Glutamatergic neuron (in vitro differentiated cells): ENCODE measurements around the gene ANKRD2. TPM values are rescaled to one million over a fixed set of nuclear protein-coding genes. Genes with fewer than 3 reads are reported as not detected.

Source experiments
- DNase-seq: peaks from one replicate; pipeline ENCODE4 v3.0.0; 2022
- H3K27ac Mint-ChIP-seq: one replicate; pipeline ENCODE4 v1.8.0; 2020; ENCODE audit warnings: mild to moderate bottlenecking, mixed read lengths, inconsistent platforms; ENCODE audit not compliant: unreplicated experiment
- H3K27me3 Mint-ChIP-seq: one replicate; pipeline ENCODE4 v1.8.0; 2020; ENCODE audit warnings: mild to moderate bottlenecking, moderate library complexity, mixed read lengths, inconsistent platforms; ENCODE audit not compliant: unreplicated experiment
- H3K36me3 Mint-ChIP-seq: one replicate; pipeline ENCODE4 v1.8.0; 2020; ENCODE audit warnings: mild to moderate bottlenecking, mixed read lengths, inconsistent platforms; ENCODE audit not compliant: unreplicated experiment
- H3K4me1 Mint-ChIP-seq: one replicate; pipeline ENCODE4 v1.8.0; 2020; ENCODE audit warnings: mild to moderate bottlenecking, low read depth, mixed read lengths, inconsistent platforms; ENCODE audit not compliant: unreplicated experiment
- H3K4me3 Mint-ChIP-seq: one replicate; pipeline ENCODE4 v1.8.0; 2020; ENCODE audit warnings: mild to moderate bottlenecking, mixed read lengths, inconsistent platforms; ENCODE audit not compliant: unreplicated experiment
- H3K9me3 Mint-ChIP-seq: one replicate; pipeline ENCODE4 v1.8.0; 2020; ENCODE audit warnings: mild to moderate bottlenecking, moderate library complexity, mixed read lengths, inconsistent platforms; ENCODE audit not compliant: unreplicated experiment
- total RNA-seq: library from RNA; stranded (reverse); fragmentation: NEBNext Ultra II Directional; extraction: Animal tissue kit (Norgen Biotek cat#: 25700); gene quantifications from one replicate; pipeline ENCODE4 v1.2.1, GENCODE V29; 2021; ENCODE audit not compliant: unreplicated experiment
- TF ChIP-seq, protein P1 (sequence below): fragments of 200-600 bp; sonication (generic); IDR thresholded peaks from one replicate; pipeline ENCODE4 v1.5.0; 2021; ENCODE audit not compliant: partially characterized antibody, unreplicated experiment

Gene ANKRD2
- total RNA-seq, 1 donor from 2014 or later = not detected

DNA sequence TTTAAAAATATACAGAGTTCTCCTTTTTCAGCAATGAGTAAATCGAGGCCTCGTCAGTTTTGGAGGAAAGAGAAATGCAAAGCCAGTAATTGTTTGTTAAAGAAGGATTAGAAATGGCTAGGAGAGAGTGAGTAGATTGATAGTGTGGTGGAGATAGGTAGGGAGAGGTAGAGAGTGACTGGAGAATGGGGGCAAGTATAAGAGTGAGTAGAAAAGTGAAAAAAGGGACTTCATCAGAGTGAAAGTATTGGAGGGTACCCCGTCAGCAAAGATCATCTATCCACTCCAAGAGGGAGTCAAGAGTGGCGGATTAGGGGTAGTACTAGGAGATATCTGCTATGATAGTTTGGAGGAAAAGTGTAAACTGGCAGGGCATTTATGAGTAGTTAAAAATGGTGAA, 9.2 kb upstream of the ANKRD2 start:
- DNase-seq = no peak
- H3K4me1 Mint-ChIP-seq = no peaks in the 10 kb centered on the region
- H3K9me3 Mint-ChIP-seq = peaks cover 2% of the 10 kb centered on the region
- no peak overlapping the region for H3K4me3 Mint-ChIP-seq
- H3K27me3 Mint-ChIP-seq = peaks cover 2% of the 10 kb centered on the region
- no peak overlapping the region for H3K27ac Mint-ChIP-seq
- TF ChIP-seq, protein P1, sequence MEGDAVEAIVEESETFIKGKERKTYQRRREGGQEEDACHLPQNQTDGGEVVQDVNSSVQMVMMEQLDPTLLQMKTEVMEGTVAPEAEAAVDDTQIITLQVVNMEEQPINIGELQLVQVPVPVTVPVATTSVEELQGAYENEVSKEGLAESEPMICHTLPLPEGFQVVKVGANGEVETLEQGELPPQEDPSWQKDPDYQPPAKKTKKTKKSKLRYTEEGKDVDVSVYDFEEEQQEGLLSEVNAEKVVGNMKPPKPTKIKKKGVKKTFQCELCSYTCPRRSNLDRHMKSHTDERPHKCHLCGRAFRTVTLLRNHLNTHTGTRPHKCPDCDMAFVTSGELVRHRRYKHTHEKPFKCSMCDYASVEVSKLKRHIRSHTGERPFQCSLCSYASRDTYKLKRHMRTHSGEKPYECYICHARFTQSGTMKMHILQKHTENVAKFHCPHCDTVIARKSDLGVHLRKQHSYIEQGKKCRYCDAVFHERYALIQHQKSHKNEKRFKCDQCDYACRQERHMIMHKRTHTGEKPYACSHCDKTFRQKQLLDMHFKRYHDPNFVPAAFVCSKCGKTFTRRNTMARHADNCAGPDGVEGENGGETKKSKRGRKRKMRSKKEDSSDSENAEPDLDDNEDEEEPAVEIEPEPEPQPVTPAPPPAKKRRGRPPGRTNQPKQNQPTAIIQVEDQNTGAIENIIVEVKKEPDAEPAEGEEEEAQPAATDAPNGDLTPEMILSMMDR = no peak
- peaks cover 6% of the 10 kb centered on the region for H3K36me3 Mint-ChIP-seq

DNA sequence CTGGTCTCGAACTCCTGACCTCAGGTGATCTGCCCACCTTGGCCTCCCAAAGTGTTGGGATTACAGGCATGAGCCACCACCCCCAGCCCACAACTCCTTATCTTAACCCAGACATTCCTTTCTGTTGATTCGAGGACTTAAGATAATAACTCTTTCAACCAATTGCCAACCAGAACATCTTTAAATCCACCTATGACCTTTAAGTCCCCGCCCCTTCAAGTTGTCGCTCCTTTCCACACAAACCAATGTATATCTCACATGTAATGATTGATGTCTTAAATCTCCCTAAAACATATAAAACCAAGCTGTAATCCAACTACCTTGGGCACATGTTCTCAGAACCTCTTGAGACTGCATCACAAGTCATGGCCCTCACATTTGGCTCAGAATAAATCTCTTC, 7.8 kb upstream of the ANKRD2 start:
- Mint-ChIP-seq H3K27ac (no peak overlapping the region), H3K4me3 (no peak overlapping the region), H3K36me3 (peaks cover 6% of the 10 kb centered on the region), H3K4me1 (no peaks in the 10 kb centered on the region), H3K9me3 (peaks cover 2% of the 10 kb centered on the region), H3K27me3 (peaks cover 5% of the 10 kb centered on the region)
- no peak for DNase-seq
- TF ChIP-seq, protein P1 = no peak

DNA sequence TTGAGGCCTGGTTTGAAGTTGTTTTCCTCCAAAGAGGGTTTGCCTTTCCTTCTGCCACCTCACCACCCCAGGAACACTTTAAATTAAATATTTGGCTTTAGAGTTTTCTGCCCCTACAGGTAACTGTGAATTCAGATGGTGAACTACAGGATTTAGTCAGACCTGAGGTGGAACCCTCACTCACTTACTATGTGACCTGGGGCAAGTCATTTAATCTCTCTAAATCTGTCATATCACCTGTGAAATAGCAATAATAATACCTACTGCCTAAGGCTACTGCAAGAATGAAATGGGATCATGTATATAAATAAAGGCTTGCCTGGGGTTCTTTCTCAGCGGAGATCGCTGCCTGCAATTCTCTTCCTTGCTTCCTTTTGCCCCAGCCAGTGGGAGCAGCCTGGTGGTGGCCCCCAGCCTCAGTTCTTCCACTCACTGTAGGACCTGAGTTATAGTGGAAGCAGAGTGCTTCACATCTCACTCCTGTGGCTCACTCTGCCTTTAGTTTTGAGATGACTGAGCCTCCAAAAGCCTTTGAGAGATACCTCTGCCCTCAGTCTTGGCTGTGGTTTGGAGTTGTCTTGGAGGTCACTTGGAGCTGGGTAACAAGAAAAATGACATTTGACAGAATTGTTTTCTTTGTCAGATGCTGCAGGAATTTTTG, 6.1 kb upstream of the ANKRD2 start:
- H3K27ac Mint-ChIP-seq = no peak overlapping the region
- H3K27me3 Mint-ChIP-seq = peaks cover 4% of the 10 kb centered on the region
- TF ChIP-seq, protein P1 = no peak
- H3K4me1 Mint-ChIP-seq = peaks cover 5% of the 10 kb centered on the region
- no peak for DNase-seq
- peaks cover 3% of the 10 kb centered on the region for H3K9me3 Mint-ChIP-seq
- no peak overlapping the region for H3K4me3 Mint-ChIP-seq
- peaks cover 5% of the 10 kb centered on the region for H3K36me3 Mint-ChIP-seq

DNA sequence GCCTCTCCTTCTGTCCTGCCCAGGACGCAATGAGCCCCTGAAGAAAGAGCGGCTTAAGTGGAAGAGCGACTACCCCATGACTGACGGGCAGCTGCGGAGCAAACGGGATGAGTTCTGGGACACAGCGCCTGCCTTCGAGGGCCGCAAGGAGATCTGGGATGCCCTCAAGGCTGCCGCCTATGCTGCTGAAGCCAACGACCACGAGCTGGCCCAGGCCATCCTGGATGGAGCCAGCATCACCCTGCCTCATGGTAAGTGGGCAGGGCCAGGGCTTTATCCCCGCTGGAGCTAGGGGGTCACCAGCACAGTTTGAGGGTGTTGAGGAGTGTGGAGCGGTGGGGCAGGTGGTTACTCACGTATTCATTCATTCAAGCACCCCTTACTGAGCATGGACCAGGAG, 4.7 kb upstream of the ANKRD2 start:
- TF ChIP-seq, protein P1 = no peak
- Mint-ChIP-seq H3K27me3 (peaks cover 6% of the 10 kb centered on the region), H3K4me1 (peaks cover 5% of the 10 kb centered on the region), H3K9me3 (peaks cover 3% of the 10 kb centered on the region), H3K27ac (no peak overlapping the region), H3K4me3 (no peak overlapping the region), H3K36me3 (no peaks in the 10 kb centered on the region)
- no peak for DNase-seq

DNA sequence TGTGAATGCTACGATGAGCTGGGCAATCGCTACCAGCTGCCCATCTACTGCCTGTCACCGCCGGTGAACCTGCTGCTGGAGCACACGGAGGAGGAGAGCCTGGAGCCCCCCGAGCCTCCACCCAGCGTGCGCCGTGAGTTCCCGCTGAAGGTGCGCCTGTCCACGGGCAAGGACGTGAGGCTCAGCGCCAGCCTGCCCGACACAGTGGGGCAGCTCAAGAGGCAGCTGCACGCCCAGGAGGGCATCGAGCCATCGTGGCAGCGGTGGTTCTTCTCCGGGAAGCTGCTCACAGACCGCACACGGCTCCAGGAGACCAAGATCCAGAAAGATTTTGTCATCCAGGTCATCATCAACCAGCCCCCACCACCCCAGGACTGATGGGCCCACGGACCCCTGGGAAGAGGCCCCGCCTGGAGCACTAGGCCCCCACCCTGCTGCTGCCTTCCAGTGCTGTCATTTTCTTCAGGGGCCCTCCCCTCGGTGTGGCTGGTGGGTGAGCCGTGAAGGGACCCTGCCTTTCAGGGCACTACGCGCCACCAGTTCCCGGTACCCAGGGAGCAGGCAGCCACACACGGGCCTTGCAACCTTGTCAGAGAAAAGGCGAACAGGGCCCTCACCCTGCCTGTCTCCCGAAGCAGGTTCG, 2.3 kb upstream of the ANKRD2 start:
- H3K36me3 Mint-ChIP-seq = no peaks in the 10 kb centered on the region
- peaks cover 14% of the 10 kb centered on the region for H3K27me3 Mint-ChIP-seq
- H3K27ac Mint-ChIP-seq = no peak overlapping the region
- peaks cover 5% of the 10 kb centered on the region for H3K4me1 Mint-ChIP-seq
- no peak overlapping the region for H3K4me3 Mint-ChIP-seq
- H3K9me3 Mint-ChIP-seq = peaks cover 3% of the 10 kb centered on the region
- DNase-seq = no peak
- TF ChIP-seq, protein P1 = no peak
